B cell (primary cell): ENCODE measurements around the gene GOLGB1. TPM values are rescaled to one million over a fixed set of nuclear protein-coding genes. Genes with fewer than 3 reads are reported as not detected.

Source experiments
- ATAC-seq: fragments of 200-7000 bp; cut with Tn5 transposase; one replicate; pipeline ENCODE4 v1.10.0; 2021; ENCODE audit warnings: low read depth, mild to moderate bottlenecking, moderate number of reproducible peaks, moderate library complexity
- CTCF ChIA-PET: fragments of 350-600 bp; sonication (Branson Sonifier 250); formaldehyde crosslinking; loops from one replicate; lab custom pipeline; 2021; ENCODE audit warnings: antibody characterized with exemption, inconsistent platforms; lab: Charles Lee
- POLR2A ChIA-PET: fragments of 350-600 bp; sonication (Branson Sonifier 250); formaldehyde crosslinking; loops from one replicate; lab custom pipeline; 2021; ENCODE audit warnings: antibody characterized with exemption; lab: Charles Lee
- DNase-seq: peaks from one replicate; pipeline ENCODE4 v3.0.0; 2013
- H2AFZ ChIP-seq: 2 replicates; pipeline ENCODE4 v1.6.1; 2012; ENCODE audit warnings: mild to moderate bottlenecking, low read depth, low read length; ENCODE audit not compliant: insufficient read depth, poor library complexity, severe bottlenecking
- H3K27ac ChIP-seq, 2 donors: 1 replicate in 1 of 2; 2 replicates in 1 of 2; pipeline ENCODE4 v1.5.1; 2012 to 2013; ENCODE audit warnings: low read length in 2 of 2, mild to moderate bottlenecking in 2 of 2, moderate library complexity in 1 of 2
- H3K27me3 ChIP-seq, 4 experiments: fragments of 200-600 bp in 1 of 4; sonication (generic) in 1 of 4; replicated peaks in 1 of 4; 1 replicate in 2 of 4; 2 replicates in 2 of 4; pipeline versions ENCODE4 v1.6.1 to v1.7.0; 2013 to 2016; ENCODE audit warnings: low read length in 3 of 4, mild to moderate bottlenecking in 2 of 4, mixed read lengths in 1 of 4, moderate library complexity in 1 of 4; ENCODE audit not compliant: insufficient read depth in 4 of 4, control insufficient read depth in 3 of 4; ENCODE audit errors: control extremely low read depth in 1 of 4
- H3K36me3 ChIP-seq, 2 experiments: replicated peaks in 1 of 2; 1 replicate in 1 of 2; 2 replicates in 1 of 2; pipeline versions ENCODE4 v1.6.1 to v1.7.1; 2013; ENCODE audit warnings: low read length in 1 of 2; ENCODE audit not compliant: insufficient read depth in 2 of 2, control insufficient read depth in 1 of 2; ENCODE audit errors: control extremely low read depth in 1 of 2, extremely low read depth in 1 of 2
- H3K4me1 ChIP-seq, 2 donors: fragments of 200-600 bp in 1 of 2; sonication (generic) in 1 of 2; 1 replicate in 1 of 2; 2 replicates in 1 of 2; pipeline versions ENCODE4 v1.5.1 to v1.6.1; 2013 to 2017; ENCODE audit warnings: low read length in 2 of 2; ENCODE audit not compliant: control insufficient read depth in 2 of 2, insufficient read depth in 2 of 2
- H3K4me2 ChIP-seq: replicated peaks from 2 replicates; pipeline ENCODE3; 2012; ENCODE audit warnings: mild to moderate bottlenecking, low read depth, low read length; ENCODE audit not compliant: poor library complexity, severe bottlenecking
- H3K4me3 ChIP-seq, 5 experiments: fragments of 200-600 bp in 1 of 5; sonication (generic) in 1 of 5; 1 replicate in 3 of 5; 2 replicates in 2 of 5; pipeline versions ENCODE4 v1.5.1 to v1.7.0; 2011 to 2016; ENCODE audit warnings: low read length in 4 of 5, mild to moderate bottlenecking in 4 of 5, low read depth in 2 of 5, control low read depth in 1 of 5, moderate library complexity in 1 of 5; ENCODE audit not compliant: insufficient read depth in 1 of 5; ENCODE audit errors: control extremely low read depth in 1 of 5, extremely low read depth in 1 of 5
- H3K79me2 ChIP-seq: fragments of 200-600 bp; sonication (generic); one replicate; pipeline ENCODE4 v1.6.0; 2016; ENCODE audit warnings: low read length; ENCODE audit not compliant: control insufficient read depth, insufficient read depth
- H3K9ac ChIP-seq: fragments of 200-600 bp; sonication (generic); 2 replicates; pipeline ENCODE4 v1.6.1; 2017; ENCODE audit warnings: mild to moderate bottlenecking, low read length, moderate library complexity
- H3K9me3 ChIP-seq, 3 donors: one replicate each; pipeline versions ENCODE4 v1.6.1 to v1.7.1; 2013; ENCODE audit warnings: low read length in 2 of 3; ENCODE audit not compliant: control insufficient read depth in 2 of 3, insufficient read depth in 1 of 3; ENCODE audit errors: control extremely low read depth in 1 of 3
- H4K20me1 ChIP-seq: 2 replicates; pipeline ENCODE4 v1.6.0; 2012; ENCODE audit warnings: mild to moderate bottlenecking, low read length; ENCODE audit not compliant: insufficient read depth, control insufficient read depth, poor library complexity, severe bottlenecking
- H3K27ac Mint-ChIP-seq: one replicate; pipeline ENCODE4 v1.8.0; 2021; ENCODE audit warnings: mixed read lengths
- H3K27me3 Mint-ChIP-seq: one replicate; pipeline ENCODE4 v1.8.0; 2021; ENCODE audit warnings: mixed read lengths
- H3K4me1 Mint-ChIP-seq: one replicate; pipeline ENCODE4 v1.8.0; 2021; ENCODE audit warnings: mixed read lengths
- H3K4me3 Mint-ChIP-seq: one replicate; pipeline ENCODE4 v1.8.0; 2021; ENCODE audit warnings: mixed read lengths
- H3K9me3 Mint-ChIP-seq: one replicate; pipeline ENCODE4 v1.8.0; 2022; ENCODE audit warnings: mixed read lengths; ENCODE audit not compliant: insufficient read depth
- CTCF ChIP-seq: fragments of 200-600 bp; IDR thresholded peaks from one replicate; pipeline ENCODE4 v1.8.0; 2022; ENCODE audit warnings: antibody characterized with exemption, mild to moderate bottlenecking
- EZH2 ChIP-seq: IDR thresholded peaks from 2 replicates; pipeline ENCODE4 v1.6.1; 2012; ENCODE audit warnings: borderline replicate concordance, low read depth, mild to moderate bottlenecking, moderate library complexity, low read length; ENCODE audit not compliant: insufficient read depth, poor library complexity, severe bottlenecking
- WGBS: methylation state at CpG from one replicate; pipeline ENCODE4 v1.1.5; 2013; ENCODE audit warnings: missing lambda C conversion rate; ENCODE audit not compliant: insufficient coverage; 5-methylcytosine and 5-hydroxymethylcytosine counted together
- intact Hi-C: fragments of 100-400 bp; cut with micrococcal nuclease; formaldehyde crosslinking; loops from one replicate; pipeline ENCODE4 v1.10.0; 2022
- polyA plus RNA-seq: library from polyadenylated mRNA; depleted of rRNA; stranded (reverse); fragments of >200 nt; gene quantifications from 2 replicates; pipeline ENCODE4 v1.2.3, GENCODE V29; 2012
- total RNA-seq, 2 donors: library from RNA; stranded (reverse); fragments of 120-200 nt in 1 of 2; gene quantifications; 1 replicate in 1 of 2; 2 replicates in 1 of 2; pipeline versions ENCODE4 v1.2.3 to v1.2.4, GENCODE V29; 2013 to 2022

Gene GOLGB1
- total and polyA plus RNA-seq, 2 donors (not counting 1 experiment from before 2014, with no cell fraction given), result 6.2 to 58.7 TPM

- H3K4me1 ChIP-seq, result no peaks in the 10 kb centered on the region
- intact Hi-C loops, result no loop called here
- no peak for ATAC-seq
- TF ChIP-seq EZH2 (no peak), CTCF (no peak)
- H3K27ac ChIP-seq, result no peak overlapping the region
- H3K9me3 ChIP-seq, result no peaks in the 10 kb centered on the region
- H3K4me2 ChIP-seq, result no peak overlapping the region
- peaks cover under 1% of the 10 kb centered on the region for H3K79me2 ChIP-seq
- H3K27ac Mint-ChIP-seq, result no peak overlapping the region
- no peaks in the 10 kb centered on the region for H3K9me3 Mint-ChIP-seq
- H3K36me3 ChIP-seq, result peaks cover 16 to 66% of the 10 kb centered on the region in 2 experiments
- H3K27me3 ChIP-seq, result no peaks in the 10 kb centered on the region
- peaks cover 31% of the 10 kb centered on the region for H4K20me1 ChIP-seq
- POLR2A ChIA-PET, result no interaction called here
- CTCF ChIA-PET, result no interaction called here
- H2AFZ ChIP-seq, result no peak overlapping the region
- WGBS, result 95% methylated on average over 3 of the region's 5 CpGs
- H3K4me1 Mint-ChIP-seq, result peaks cover 1% of the 10 kb centered on the region
- no peak overlapping the region for H3K4me3 Mint-ChIP-seq
- H3K4me3 ChIP-seq, result no peak overlapping the region
- no peak overlapping the region for H3K9ac ChIP-seq
- no peaks in the 10 kb centered on the region for H3K27me3 Mint-ChIP-seq
- no peak for DNase-seq
Observed at GRCh38 chr3:121645054-121645453, 104.5 kb downstream of the GOLGB1 start.

GRCh38 chr3:121642601-121643314 lies 106.8 kb downstream of the GOLGB1 start:
- WGBS, result 96% methylated on average over 4 of the region's 9 CpGs
- ChIA-PET CTCF (no interaction called here), POLR2A (no interaction called here)
- H3K27me3 Mint-ChIP-seq, result no peaks in the 10 kb centered on the region
- intact Hi-C loops, result no loop called here
- no peak overlapping the region for H3K9ac ChIP-seq
- no peak overlapping the region for H3K4me3 Mint-ChIP-seq
- no peak for DNase-seq
- peaks cover 15 to 76% of the 10 kb centered on the region in 2 experiments for H3K36me3 ChIP-seq
- no peak overlapping the region for H2AFZ ChIP-seq
- ATAC-seq, result no peak
- H3K27ac Mint-ChIP-seq, result no peak overlapping the region
- H4K20me1 ChIP-seq, result peaks cover 19% of the 10 kb centered on the region
- no peaks in the 10 kb centered on the region for H3K79me2 ChIP-seq
- TF ChIP-seq EZH2, result no peak
- no peak for TF ChIP-seq CTCF
- H3K4me3 ChIP-seq, result no peak overlapping the region
- H3K4me2 ChIP-seq, result no peak overlapping the region
- H3K27ac ChIP-seq, result no peak overlapping the region
- H3K4me1 ChIP-seq, result no peaks in the 10 kb centered on the region
- H3K9me3 Mint-ChIP-seq, result no peaks in the 10 kb centered on the region
- H3K27me3 ChIP-seq, result no peaks in the 10 kb centered on the region
- no peaks in the 10 kb centered on the region for H3K9me3 ChIP-seq
- H3K4me1 Mint-ChIP-seq, result no peaks in the 10 kb centered on the region
